ENCODE results near the gene POM121. TPM values are rescaled to one million over a fixed set of nuclear protein-coding genes. Genes with fewer than 3 reads are reported as not detected.
"Not testable (repeated sequence)": the region's sequence is repeated elsewhere in the genome, so short reads cannot be mapped to it uniquely, and the experiment has no call there.

The POM121 gene
- total and polyA plus RNA-seq, 2 donors from 2014 or later: 9.6 to 31.4 TPM

DNA sequence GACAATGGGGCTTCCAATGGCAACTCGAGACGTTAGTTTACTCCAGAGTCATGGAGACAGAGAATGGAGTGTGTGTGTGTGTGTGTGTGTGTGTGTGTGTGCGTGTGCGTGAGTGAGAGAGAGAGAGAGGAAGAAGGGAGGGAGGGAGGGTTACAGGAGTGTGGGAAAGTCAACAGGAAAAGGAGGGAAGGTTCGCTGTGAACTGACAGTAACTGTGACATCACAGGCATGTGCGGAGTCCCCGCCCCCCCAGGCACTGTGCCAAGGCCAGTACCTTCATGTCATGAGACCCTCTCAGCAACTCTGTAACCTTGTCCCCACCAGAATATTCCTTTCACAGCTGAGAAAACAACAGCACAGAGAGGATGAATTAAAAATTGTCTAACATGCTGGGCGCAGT is 72.6 kb downstream of the POM121 start:
- not testable (repeated sequence) for H3K4me3 ChIP-seq (ENCODE audit: low read length in 3 of 3)

DNA sequence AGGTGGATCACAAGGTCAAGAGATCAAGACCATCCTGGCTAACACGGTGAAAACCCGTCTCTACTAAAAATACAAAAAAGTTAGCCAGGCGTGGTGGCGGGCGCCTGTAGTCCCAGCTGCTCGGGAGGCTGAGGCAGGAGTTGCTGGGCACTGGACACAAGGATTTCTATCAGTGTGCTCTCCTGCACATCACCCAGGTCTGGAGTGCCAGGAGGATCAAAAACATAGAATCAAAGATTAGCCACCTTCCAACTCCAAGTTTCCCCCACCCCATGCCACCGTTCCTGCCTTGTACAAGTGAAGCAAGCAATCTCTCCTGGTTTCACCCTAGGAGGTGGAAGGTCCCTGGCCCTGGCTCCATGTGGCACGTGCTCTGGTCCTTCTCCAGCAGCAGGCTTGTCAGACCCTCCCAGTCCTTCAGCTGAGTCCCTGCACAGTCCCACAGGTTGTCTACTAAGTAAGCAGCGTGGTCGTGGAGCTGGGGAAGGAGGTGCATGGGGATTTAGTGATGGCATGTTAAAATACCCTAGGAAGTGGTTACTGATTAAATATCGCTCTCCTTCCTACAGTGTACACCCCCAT is 73.1 kb downstream of the POM121 start:
- intact Hi-C loops (cut with DNase I); H3K9me3 ChIP-seq (ENCODE audit: control insufficient read depth in 2 of 3, insufficient read depth in 1 of 3, low read length in 3 of 3); FAIRE-seq; H3K4me1 ChIP-seq (ENCODE audit: control insufficient read depth in 2 of 3, insufficient read depth in 2 of 3, low read depth in 1 of 3, low read length in 3 of 3); H3K27ac ChIP-seq (ENCODE audit: low read depth in 2 of 2, low read length in 2 of 2); DNase-seq; H3K9ac ChIP-seq (ENCODE audit: low read length in 3 of 3); H3K27me3 ChIP-seq (ENCODE audit: control insufficient read depth, insufficient read depth, low read length); H3K4me3 ChIP-seq (ENCODE audit: low read length in 3 of 3); H3K36me3 ChIP-seq (ENCODE audit: control insufficient read depth in 2 of 3, insufficient read depth in 3 of 3, low read length in 3 of 3): not testable (repeated sequence)

More for the DNA sequence above, 72.6 kb downstream of the POM121 start:
- DNase-seq; H3K4me1 ChIP-seq (ENCODE audit: control insufficient read depth in 2 of 3, insufficient read depth in 2 of 3, low read depth in 1 of 3, low read length in 3 of 3); H3K27ac ChIP-seq (ENCODE audit: low read depth in 2 of 2, low read length in 2 of 2); FAIRE-seq; H3K36me3 ChIP-seq (ENCODE audit: control insufficient read depth in 2 of 3, insufficient read depth in 3 of 3, low read length in 3 of 3); intact Hi-C loops (cut with DNase I); H3K27me3 ChIP-seq (ENCODE audit: control insufficient read depth, insufficient read depth, low read length); H3K9me3 ChIP-seq (ENCODE audit: control insufficient read depth in 2 of 3, insufficient read depth in 1 of 3, low read length in 3 of 3); H3K9ac ChIP-seq (ENCODE audit: low read length in 3 of 3): not testable (repeated sequence)

Other genes starting within 250 kb of the POM121 start
- gene TYW1B, start 96.9 kb upstream of the POM121 start, total RNA-seq: 2.9 TPM
- 3.2 TPM for gene TYW1B, start 96.9 kb upstream of the POM121 start, polyA plus RNA-seq (ENCODE audit: insufficient read depth, low read depth, low replicate concordance)
- 1.3 TPM for gene TRIM74, start 44.4 kb downstream of the POM121 start, total RNA-seq
- gene TRIM74, start 44.4 kb downstream of the POM121 start, polyA plus RNA-seq (ENCODE audit: insufficient read depth, low read depth, low replicate concordance): not detected
- not detected for gene SPDYE8, start 104.7 kb downstream of the POM121 start, total RNA-seq
- not detected for gene SPDYE8, start 104.7 kb downstream of the POM121 start, polyA plus RNA-seq (ENCODE audit: insufficient read depth, low read depth, low replicate concordance)
- gene SPDYE11, start 132.8 kb downstream of the POM121 start, total RNA-seq: not detected
- not detected for gene SPDYE11, start 132.8 kb downstream of the POM121 start, polyA plus RNA-seq (ENCODE audit: insufficient read depth, low read depth, low replicate concordance)
- not detected for gene SPDYE9, start 160.9 kb downstream of the POM121 start, total RNA-seq
- not detected for gene SPDYE9, start 160.9 kb downstream of the POM121 start, polyA plus RNA-seq (ENCODE audit: insufficient read depth, low read depth, low replicate concordance)